ENCODE measurements around the gene LRRC41.
A peak's percentile ranks its signal among the peaks of the same experiment; 100 is the strongest.
"Not testable (repeated sequence)": the region's sequence is repeated elsewhere in the genome, so short reads cannot be mapped to it uniquely, and the experiment has no call there.

Gene LRRC41

GRCh38 chr1:46303038-46303871 lies at the start of gene LRRC41, which contains the start of gene UQCRH:
LRRC41 (minus strand) TSS chr1:46303616; CDS start chr1:46303322, 294 bp downstream.
UQCRH (plus strand) TSS chr1:46303698; CDS start chr1:46303767, 69 bp downstream.
- DNase-seq, result peak; percentile 91

DNA sequence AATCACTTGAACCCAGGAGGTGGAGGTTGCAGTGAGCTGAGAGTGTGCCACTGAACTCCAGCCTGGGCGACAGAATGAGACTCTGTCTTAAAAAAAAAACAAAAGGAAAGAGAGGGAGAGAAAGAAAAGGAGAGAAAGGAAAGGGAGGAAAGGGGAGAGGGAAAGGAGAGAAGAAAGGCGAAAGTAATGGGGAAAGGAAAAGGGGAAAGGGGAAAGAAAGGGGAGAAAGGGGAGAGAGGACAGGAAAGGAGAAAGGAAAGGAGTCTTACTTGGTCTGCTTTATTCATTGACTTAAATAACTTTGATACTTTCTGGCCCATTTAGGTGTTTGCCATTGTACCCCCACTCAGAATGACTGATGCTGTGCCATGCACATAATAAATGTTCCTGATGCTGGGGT lies 48.9 kb upstream of the LRRC41 start:
- DNase-seq, result no peak

DNA sequence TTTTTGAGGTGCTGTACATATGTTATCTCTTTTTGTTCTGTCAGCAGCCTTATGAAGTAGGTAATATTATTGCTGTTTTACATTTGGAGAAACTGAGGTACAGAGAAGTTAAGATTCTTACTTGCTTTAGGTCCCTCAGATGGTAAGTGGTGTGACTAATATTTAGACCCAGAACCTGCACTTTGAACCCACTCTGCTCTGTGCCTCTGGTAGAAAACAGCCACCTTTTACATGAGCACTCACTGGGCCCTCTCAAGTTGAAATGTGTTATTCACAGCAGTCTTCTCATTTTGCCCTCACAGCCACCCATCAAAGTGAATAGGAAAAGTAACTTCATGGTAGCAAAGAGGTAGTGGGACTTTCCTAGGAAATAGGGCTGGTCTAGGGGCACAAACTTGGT lies 41.9 kb upstream of the LRRC41 start:
- no peak for DNase-seq

DNA sequence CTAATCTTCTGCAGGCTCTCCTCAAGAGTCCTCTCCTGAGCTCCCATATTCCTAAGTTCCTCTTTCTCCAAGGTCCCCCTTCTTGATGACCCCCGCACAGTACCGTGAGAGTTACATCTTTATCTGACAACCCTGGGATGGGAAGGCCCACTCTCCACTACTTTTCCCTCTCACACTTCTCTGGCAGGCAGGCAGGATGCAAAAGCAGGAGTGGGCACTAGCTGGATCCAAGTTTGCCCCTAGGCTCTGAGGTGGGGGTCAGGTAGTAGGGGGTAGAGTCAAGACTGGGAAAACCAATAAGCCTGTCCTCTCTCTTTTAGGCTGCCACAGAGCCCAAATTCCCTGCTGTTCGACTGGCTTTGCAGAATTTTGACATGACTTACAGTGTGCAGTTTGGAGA lies 41.1 kb upstream of the LRRC41 start:
- no peak for DNase-seq

- no peak for DNase-seq
Observed at GRCh38 chr1:46343705-46344104, 40.3 kb upstream of the LRRC41 start.

DNA sequence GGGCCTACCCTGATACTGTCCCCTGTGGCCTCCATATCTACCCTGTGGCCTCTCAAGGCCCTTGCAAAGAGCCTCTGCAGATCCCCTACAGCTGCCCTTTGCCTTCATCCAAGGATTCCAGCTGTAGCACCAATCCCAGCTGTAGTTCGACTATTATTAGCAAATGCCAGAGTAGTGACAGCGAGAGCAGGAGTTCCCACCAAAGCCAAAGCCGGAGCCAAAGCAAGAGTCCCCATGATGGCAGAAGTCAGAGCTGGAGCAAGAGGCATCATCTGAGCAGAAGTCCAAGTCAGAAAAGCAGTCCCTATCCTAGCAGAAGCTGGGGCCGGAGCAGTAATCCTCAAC lies 39.9 kb upstream of the LRRC41 start:
- DNase-seq, result no peak

GRCh38 chr1:46342677-46343350 lies 39.4 kb upstream of the LRRC41 start:
- no peak for DNase-seq

GRCh38 chr1:46342084-46342656 lies 38.8 kb upstream of the LRRC41 start:
- DNase-seq, result no peak

- DNase-seq, result no peak
Observed at GRCh38 chr1:46341222-46342083, 38.0 kb upstream of the LRRC41 start.

DNA sequence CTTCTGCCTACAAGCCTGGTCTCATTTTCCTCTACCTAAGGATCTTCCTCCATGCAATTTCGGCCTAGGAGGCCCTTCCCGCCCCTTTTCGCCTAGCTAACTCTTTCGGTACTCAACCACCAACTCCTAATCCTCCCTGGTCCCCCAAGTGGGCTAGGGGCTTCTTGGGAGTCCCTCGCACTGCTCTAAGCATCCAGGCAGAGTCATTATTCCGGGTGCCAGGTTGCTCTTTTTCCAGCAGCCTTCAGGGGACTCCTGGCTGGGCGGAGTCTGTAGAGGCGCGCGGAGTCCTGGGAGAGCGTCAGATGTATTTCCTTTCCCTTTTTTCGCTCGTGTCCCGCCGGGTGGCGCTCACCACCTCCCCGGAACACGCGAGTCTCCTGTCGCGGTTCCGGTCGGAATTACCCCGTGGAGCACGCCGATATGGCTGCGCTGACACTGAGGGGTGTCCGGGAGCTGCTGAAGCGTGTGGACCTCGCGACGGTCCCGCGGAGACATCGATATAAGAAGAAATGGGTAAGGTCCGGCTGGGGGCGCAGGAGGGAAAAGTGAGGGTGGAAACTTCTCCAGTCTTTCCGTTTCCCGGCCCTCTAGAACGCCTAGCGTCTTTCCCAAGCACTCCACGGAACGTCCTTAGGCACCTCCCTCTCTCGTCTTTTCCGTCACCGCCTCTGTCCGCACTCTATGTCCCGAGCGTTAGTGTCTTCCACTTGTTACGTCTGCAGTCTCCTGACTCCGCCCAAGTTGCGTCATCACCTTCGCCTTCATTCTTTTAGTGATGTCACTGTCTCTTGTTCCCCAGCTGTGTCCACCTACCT lies 37.2 kb upstream of the LRRC41 start, which contains the start of gene NSUN4:
NSUN4 (plus strand) TSS at position 404 of the 818 bp plus-strand sequence; CDS start at position 424, 20 bp downstream.
- DNase-seq, result peak; percentile 80

GRCh38 chr1:46337409-46337808 lies 34.0 kb upstream of the LRRC41 start:
- not testable (repeated sequence) for DNase-seq

DNA sequence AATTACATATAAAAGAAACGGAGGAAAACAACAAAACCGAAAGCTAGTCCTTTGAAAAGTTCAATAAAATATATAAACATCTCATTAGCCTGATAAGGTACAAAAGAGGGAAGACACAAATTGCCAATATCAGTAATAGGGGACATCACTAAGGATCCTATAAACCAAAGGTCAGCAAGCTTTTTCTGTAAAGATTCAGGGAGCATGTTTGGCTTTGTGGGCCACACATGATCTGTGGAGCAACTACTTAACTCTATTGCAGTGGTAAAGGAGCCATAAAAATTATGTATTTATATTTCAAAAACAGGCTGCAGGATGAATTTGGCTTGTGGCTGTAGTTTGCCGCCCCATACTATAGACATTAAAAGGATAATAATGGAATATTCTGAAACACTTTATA lies 31.7 kb upstream of the LRRC41 start:
- DNase-seq, result no peak

DNA sequence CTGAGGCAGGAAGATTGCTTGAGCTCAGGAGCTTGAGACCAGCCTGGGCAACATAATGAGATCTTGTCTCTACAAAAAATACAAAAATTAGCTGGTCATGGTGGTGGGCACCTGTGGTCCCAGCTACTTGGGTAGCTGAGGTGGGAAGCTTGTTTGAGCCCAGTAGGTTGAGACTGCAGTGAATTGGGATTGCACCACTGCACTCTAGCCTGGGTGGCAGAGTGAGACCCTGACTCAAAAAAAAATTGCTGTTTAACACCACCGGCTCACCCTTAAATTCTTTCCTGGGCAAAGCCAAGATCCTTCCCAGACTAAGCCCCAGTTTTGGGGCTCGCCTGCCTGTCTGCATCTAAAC lies 30.6 kb upstream of the LRRC41 start:
- DNase-seq, result no peak

- DNase-seq, result no peak
Observed at GRCh38 chr1:46333300-46334029, 30.0 kb upstream of the LRRC41 start.

DNA sequence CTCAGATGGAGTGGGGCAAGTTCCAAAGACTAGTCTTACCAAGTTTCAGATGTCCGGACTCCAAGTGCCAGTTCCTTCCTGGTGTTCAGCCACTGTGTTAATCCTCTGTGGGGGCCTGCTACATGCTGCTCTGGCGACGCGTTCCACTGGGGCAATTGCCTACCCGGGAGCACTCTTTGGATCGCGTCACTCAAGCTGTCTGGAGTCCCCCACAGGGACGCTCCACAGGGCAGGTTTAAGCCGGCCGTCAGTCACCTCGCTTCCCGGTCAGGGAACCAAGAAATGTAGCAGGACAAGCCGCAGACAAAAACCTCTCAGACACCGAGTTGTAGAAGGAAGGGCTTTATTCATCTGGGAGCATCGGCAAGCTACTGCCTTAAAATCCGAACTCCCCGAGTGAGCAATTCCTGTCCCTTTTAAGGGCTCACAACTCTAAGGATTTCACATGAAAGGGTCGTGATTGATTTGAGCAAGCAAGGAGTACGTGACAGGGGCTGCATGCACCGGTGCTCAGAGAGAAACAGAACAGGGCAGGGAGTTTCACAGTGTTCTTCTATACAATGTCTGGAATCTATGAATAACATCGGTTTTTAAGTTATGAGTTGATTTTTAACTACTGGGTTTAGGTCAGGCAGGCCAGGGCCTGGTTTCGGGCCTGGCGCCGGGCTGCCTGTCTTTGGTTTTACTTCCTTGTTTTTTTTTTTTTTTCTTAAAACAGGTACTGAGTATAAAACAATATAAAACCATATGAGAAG lies 28.5 kb upstream of the LRRC41 start:
- not testable (repeated sequence) for DNase-seq

DNA sequence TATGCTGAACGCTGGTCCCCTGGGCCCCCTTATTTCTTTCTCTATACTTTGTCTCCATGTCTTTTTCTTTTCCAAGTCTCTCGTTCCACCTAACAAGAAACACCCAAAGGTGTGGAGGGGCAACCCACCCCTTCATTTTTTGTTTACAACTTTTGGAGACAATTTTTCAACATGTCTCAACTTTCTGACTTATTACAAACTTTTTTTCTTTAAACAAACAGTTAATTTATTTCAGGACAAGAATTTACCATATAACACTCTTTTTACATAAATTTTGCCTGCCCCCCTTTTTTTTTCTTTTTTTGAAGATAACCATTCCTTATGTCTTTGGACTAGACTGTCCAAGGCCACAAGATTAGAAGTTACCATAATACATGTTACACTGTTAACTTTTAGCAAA lies 27.0 kb upstream of the LRRC41 start:
- DNase-seq, result not testable (repeated sequence)

- DNase-seq, result not testable (repeated sequence)
Observed at GRCh38 chr1:46329807-46330206, 26.4 kb upstream of the LRRC41 start.

DNA sequence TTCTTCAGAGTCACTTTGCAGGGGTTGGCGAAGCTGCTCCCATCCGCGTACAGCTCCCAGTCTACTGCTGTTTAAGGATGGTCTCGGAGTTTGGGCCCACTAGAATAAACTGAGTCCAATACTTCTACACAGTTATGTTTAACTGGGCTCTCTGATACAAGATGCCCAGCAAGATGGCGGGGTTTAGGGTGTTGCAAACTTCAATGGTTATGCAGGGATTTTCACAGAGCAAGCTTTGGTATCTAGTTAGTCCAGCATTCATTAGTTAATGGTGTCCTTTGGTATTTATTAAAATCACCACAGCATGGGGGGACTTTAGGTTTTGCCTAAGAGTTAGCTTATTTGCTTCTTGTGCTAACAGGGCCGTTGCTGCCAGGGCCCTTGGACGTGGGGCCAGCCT lies 24.8 kb upstream of the LRRC41 start:
- not testable (repeated sequence) for DNase-seq

GRCh38 chr1:46325285-46326076 lies 22.1 kb upstream of the LRRC41 start:
- not testable (repeated sequence) for DNase-seq

DNA sequence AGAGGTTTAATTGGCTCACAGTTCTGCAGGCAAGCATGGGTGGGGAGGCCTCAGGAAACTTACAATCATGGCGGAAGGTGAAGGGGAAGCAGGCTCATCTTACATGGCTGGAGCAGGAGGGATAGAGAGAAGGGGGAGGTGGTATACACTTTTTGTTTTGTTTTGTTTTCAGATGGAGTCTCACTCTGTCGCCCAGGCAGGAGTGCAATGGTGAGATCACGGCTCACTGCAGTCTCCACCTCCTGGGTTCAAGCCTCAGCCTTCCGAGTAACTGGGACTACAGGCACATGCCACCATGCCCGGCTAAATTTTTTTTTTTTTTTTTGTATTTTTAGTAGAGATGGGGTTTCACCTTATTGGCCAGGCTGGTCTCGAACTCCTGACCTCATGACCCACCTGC lies 18.8 kb upstream of the LRRC41 start:
- not testable (repeated sequence) for DNase-seq

All from activated CD8-positive, alpha-beta memory T cell treated with anti-CD3 and anti-CD28 coated beads, Interleukin-2, amount 50 U/mL, for 4 hours (primary cell).